Nephron (organoid): Measurements from ENCODE around the gene DHRS3.

Experiments
- H3K27ac Mint-ChIP-seq, 3 experiments: 2 replicates each; pipeline ENCODE4 v1.8.0; 2020; ENCODE audit warnings: mixed read lengths in 3 of 3, mild to moderate bottlenecking in 2 of 3, moderate library complexity in 1 of 3
- H3K27me3 Mint-ChIP-seq: 2 replicates; pipeline ENCODE4 v1.8.0; 2021; ENCODE audit warnings: low read depth, mild to moderate bottlenecking, moderate library complexity, mixed read lengths
- H3K36me3 Mint-ChIP-seq: 2 replicates; pipeline ENCODE4 v1.8.0; 2020; ENCODE audit warnings: low read depth, mixed read lengths
- H3K4me1 Mint-ChIP-seq: 2 replicates; pipeline ENCODE4 v1.8.0; 2020; ENCODE audit warnings: mixed read lengths
- H3K4me3 Mint-ChIP-seq, 3 experiments: 2 replicates each; pipeline ENCODE4 v1.8.0; 2020; ENCODE audit warnings: mild to moderate bottlenecking in 3 of 3, mixed read lengths in 3 of 3, moderate library complexity in 2 of 3
- H3K9me3 Mint-ChIP-seq: 2 replicates; pipeline ENCODE4 v1.8.0; 2020; ENCODE audit warnings: mixed read lengths
- CTCF ChIP-seq, 3 experiments: fragments of 200-600 bp; sonication (generic); IDR thresholded peaks; one replicate each; pipeline ENCODE4 v1.5.0; 2021; ENCODE audit warnings: antibody characterized with exemption in 3 of 3; ENCODE audit not compliant: unreplicated experiment in 3 of 3

Gene DHRS3

GRCh38 chr1:12547586-12548225 is 70.3 kb downstream of the DHRS3 start:
- H3K27me3 Mint-ChIP-seq, result peaks cover 7% of the 10 kb centered on the region
- TF ChIP-seq CTCF (IDR thresholded peaks at IDR 0.05; ENCODE audit: unreplicated experiment in 3 of 3), result no peak
- H3K36me3 Mint-ChIP-seq, result no peaks in the 10 kb centered on the region
- peaks cover 63% of the 10 kb centered on the region for H3K4me1 Mint-ChIP-seq
- H3K27ac Mint-ChIP-seq, result peak overlapping the region; percentile 53 to 83 (median 74)
- peak overlapping the region in 1 of 3 experiments; percentile 26 for H3K4me3 Mint-ChIP-seq
- peaks cover under 1% of the 10 kb centered on the region for H3K9me3 Mint-ChIP-seq

- Mint-ChIP-seq H3K4me3 (no peak overlapping the region), H3K27me3 (peaks cover 7% of the 10 kb centered on the region), H3K4me1 (peaks cover 68% of the 10 kb centered on the region), H3K9me3 (no peaks in the 10 kb centered on the region), H3K36me3 (no peaks in the 10 kb centered on the region), H3K27ac (peak overlapping the region; percentile 62 to 83 (median 74))
- no peak for TF ChIP-seq CTCF (IDR thresholded peaks at IDR 0.05; ENCODE audit: unreplicated experiment in 3 of 3)
These were observed 71.0 kb downstream of the DHRS3 start for GRCh38 chr1:12546771-12547585.

GRCh38 chr1:12544992-12545391 is 73.0 kb downstream of the DHRS3 start:
- no peak overlapping the region for H3K4me3 Mint-ChIP-seq
- H3K27me3 Mint-ChIP-seq, result peaks cover 3% of the 10 kb centered on the region
- no peaks in the 10 kb centered on the region for H3K36me3 Mint-ChIP-seq
- H3K9me3 Mint-ChIP-seq, result no peaks in the 10 kb centered on the region
- peaks cover 62% of the 10 kb centered on the region for H3K4me1 Mint-ChIP-seq
- TF ChIP-seq CTCF (IDR thresholded peaks at IDR 0.05; ENCODE audit: unreplicated experiment in 3 of 3), result no peak
- H3K27ac Mint-ChIP-seq, result peak overlapping the region; percentile 59 to 96 (median 88)

GRCh38 chr1:12544357-12544756 is 73.7 kb downstream of the DHRS3 start:
- no peaks in the 10 kb centered on the region for H3K9me3 Mint-ChIP-seq
- H3K36me3 Mint-ChIP-seq, result no peaks in the 10 kb centered on the region
- peak overlapping the region; percentile 59 to 96 (median 88) for H3K27ac Mint-ChIP-seq
- TF ChIP-seq CTCF (IDR thresholded peaks at IDR 0.05; ENCODE audit: unreplicated experiment in 3 of 3), result no peak
- H3K27me3 Mint-ChIP-seq, result no peaks in the 10 kb centered on the region
- H3K4me3 Mint-ChIP-seq, result peak overlapping the region in 1 of 3 experiments; percentile 8
- peaks cover 55% of the 10 kb centered on the region for H3K4me1 Mint-ChIP-seq

GRCh38 chr1:12543740-12544154 is 74.3 kb downstream of the DHRS3 start:
- Mint-ChIP-seq H3K27me3 (no peaks in the 10 kb centered on the region), H3K9me3 (no peaks in the 10 kb centered on the region), H3K36me3 (no peaks in the 10 kb centered on the region), H3K4me1 (peaks cover 52% of the 10 kb centered on the region), H3K27ac (peak overlapping the region; percentile 67 to 96 (median 88)), H3K4me3 (no peak overlapping the region)
- no peak for TF ChIP-seq CTCF (IDR thresholded peaks at IDR 0.05; ENCODE audit: unreplicated experiment in 3 of 3)
